H1 (cell line): Measurements from ENCODE around the gene NPR2. TPM values are rescaled to one million over a fixed set of nuclear protein-coding genes. Genes with fewer than 3 reads are reported as not detected.

Experiments
- CTCF ChIA-PET: fragments of 300-600 bp; sonication (Branson Sonifier 250); formaldehyde crosslinking; loops from one replicate; lab custom pipeline; 2021; ENCODE audit not compliant: partially characterized antibody; lab: Charles Lee
- POLR2A ChIA-PET: fragments of 300-600 bp; sonication (Branson Sonifier 250); formaldehyde crosslinking; loops from one replicate; lab custom pipeline; 2021; ENCODE audit warnings: inconsistent platforms; ENCODE audit not compliant: partially characterized antibody; lab: Charles Lee
- DNase-seq, 2 experiments: peaks; one replicate each; pipeline versions ENCODE4 v3.0.0 to v3.0.0-alpha.2; 2010 to 2022; ENCODE audit warnings: low spot score in 2 of 2, low read depth in 1 of 2, mixed read lengths in 1 of 2
- FAIRE-seq: peaks from 2 replicates; lab custom pipeline; 2011; peaks lifted over from hg19 to GRCh38; lab: Jason Lieb, UNC
- H2AFZ ChIP-seq: 2 replicates; pipeline ENCODE4 v1.8.1; 2012; ENCODE audit warnings: low read length, inconsistent platforms
- H2AK5ac ChIP-seq: 2 replicates; pipeline ENCODE4 v1.6.1; 2013; ENCODE audit warnings: low read depth, low read length
- H2BK120ac ChIP-seq: replicated peaks from 2 replicates; pipeline ENCODE3; 2013; ENCODE audit warnings: low read depth, low read length, inconsistent platforms
- H2BK12ac ChIP-seq: 2 replicates; pipeline ENCODE4 v1.6.1; 2013; ENCODE audit warnings: low read depth, low read length
- H2BK15ac ChIP-seq: 2 replicates; pipeline ENCODE4 v1.6.1; 2013; ENCODE audit warnings: low read length
- H2BK20ac ChIP-seq: 2 replicates; pipeline ENCODE4 v1.6.1; 2013; ENCODE audit warnings: low read length
- H2BK5ac ChIP-seq: 2 replicates; pipeline ENCODE4 v1.6.1; 2013; ENCODE audit warnings: low read depth, low read length
- H3K14ac ChIP-seq: 2 replicates; pipeline ENCODE4 v1.6.1; 2013; ENCODE audit warnings: inconsistent platforms; ENCODE audit not compliant: insufficient read length
- H3K18ac ChIP-seq: 2 replicates; pipeline ENCODE4 v1.6.1; 2013; ENCODE audit warnings: low read length; ENCODE audit errors: extremely low read depth
- H3K23ac ChIP-seq: 2 replicates; pipeline ENCODE4 v1.6.1; 2013; ENCODE audit warnings: inconsistent platforms; ENCODE audit not compliant: insufficient read length
- H3K23me2 ChIP-seq: 2 replicates; pipeline ENCODE4 v1.6.1; 2013; ENCODE audit warnings: low read depth, low read length
- H3K27ac ChIP-seq: 2 replicates; pipeline ENCODE4 v1.6.1; 2011; ENCODE audit warnings: low read depth, low read length, inconsistent platforms
- H3K27me3 ChIP-seq, 4 experiments: replicated peaks in 1 of 4; 1 replicate in 1 of 4; 2 replicates in 3 of 4; pipeline versions ENCODE4 v1.6.1 to v1.8.1; 2011 to 2013; ENCODE audit warnings: low read length in 3 of 4, mild to moderate bottlenecking in 3 of 4, inconsistent platforms in 2 of 4, mixed read lengths in 2 of 4, moderate library complexity in 1 of 4; ENCODE audit not compliant: control insufficient read depth in 3 of 4, insufficient read depth in 3 of 4; ENCODE audit errors: extremely low read depth in 1 of 4
- H3K36me3 ChIP-seq, 4 experiments: 2 replicates each; pipeline versions ENCODE4 v1.6.1 to v1.8.1; 2011 to 2013; ENCODE audit warnings: mild to moderate bottlenecking in 4 of 4, low read length in 3 of 4, moderate library complexity in 2 of 4, control low read depth in 1 of 4, inconsistent platforms in 1 of 4; ENCODE audit not compliant: insufficient read depth in 4 of 4, control insufficient read depth in 2 of 4
- H3K4ac ChIP-seq: replicated peaks from 2 replicates; pipeline ENCODE3; 2013; ENCODE audit warnings: low read length, low read depth, mixed read lengths, inconsistent platforms; ENCODE audit not compliant: insufficient read length
- H3K4me1 ChIP-seq, 4 experiments: replicated peaks in 1 of 4; 1 replicate in 1 of 4; 2 replicates in 3 of 4; pipeline versions ENCODE4 v1.6.1 to v1.8.1; 2011 to 2013; ENCODE audit warnings: low read length in 3 of 4, inconsistent platforms in 2 of 4, mixed read lengths in 1 of 4; ENCODE audit not compliant: insufficient read depth in 4 of 4, control insufficient read depth in 3 of 4
- H3K4me2 ChIP-seq, 2 experiments: 2 replicates each; pipeline versions ENCODE4 v1.6.1 to v1.8.1; 2011 to 2013; ENCODE audit warnings: low read depth in 2 of 2, low read length in 2 of 2, control low read depth in 1 of 2, inconsistent platforms in 1 of 2, mild to moderate bottlenecking in 1 of 2; ENCODE audit not compliant: insufficient read depth in 1 of 2
- H3K4me3 ChIP-seq, 4 experiments: fragments of 200-600, 300-600 bp in 1 of 4; sonication (generic), shearing (Covaris generic), sonication (Bioruptor Twin) in 1 of 4; 2 replicates each; pipeline versions ENCODE4 v1.5.1 to v1.8.1; 2011 to 2016; ENCODE audit warnings: low read length in 4 of 4, low read depth in 3 of 4, control low read depth in 2 of 4, inconsistent platforms in 2 of 4, mild to moderate bottlenecking in 2 of 4, mixed read lengths in 1 of 4, moderate library complexity in 1 of 4; ENCODE audit not compliant: insufficient read depth in 2 of 4; ENCODE audit errors: extremely low read depth in 1 of 4
- H3K56ac ChIP-seq: replicated peaks from 2 replicates; pipeline ENCODE3; 2013; ENCODE audit warnings: low read depth, mild to moderate bottlenecking, mixed read lengths, low read length, inconsistent platforms; ENCODE audit not compliant: insufficient read length
- H3K79me1 ChIP-seq: 2 replicates; pipeline ENCODE4 v1.6.1; 2013; ENCODE audit warnings: low read depth, low read length, control low read depth
- H3K79me2 ChIP-seq, 2 experiments: 2 replicates each; pipeline versions ENCODE4 v1.6.1 to v1.8.1; 2012 to 2013; ENCODE audit warnings: low read length in 2 of 2, mild to moderate bottlenecking in 2 of 2, inconsistent platforms in 1 of 2; ENCODE audit not compliant: insufficient read depth in 2 of 2, control insufficient read depth in 1 of 2
- H3K9ac ChIP-seq, 4 experiments: replicated peaks in 1 of 4; 1 replicate in 1 of 4; 2 replicates in 3 of 4; pipeline versions ENCODE4 v1.6.1 to v1.8.1; 2011 to 2013; ENCODE audit warnings: low read depth in 3 of 4, low read length in 3 of 4, control low read depth in 2 of 4, mild to moderate bottlenecking in 2 of 4, moderate library complexity in 2 of 4, inconsistent platforms in 1 of 4; ENCODE audit errors: extremely low read depth in 1 of 4
- H3K9me3 ChIP-seq, 2 experiments: 2 replicates each; pipeline versions ENCODE4 v1.6.1 to v1.8.1; 2012 to 2013; ENCODE audit warnings: mild to moderate bottlenecking in 2 of 2, moderate library complexity in 2 of 2, control low read depth in 1 of 2, inconsistent platforms in 1 of 2, low read depth in 1 of 2, low read length in 1 of 2, mixed read lengths in 1 of 2; ENCODE audit not compliant: insufficient read depth in 2 of 2
- H4K20me1 ChIP-seq, 2 experiments: replicated peaks in 1 of 2; 2 replicates each; pipeline versions ENCODE3 to v1.8.1; 2011 to 2013; ENCODE audit warnings: inconsistent platforms in 2 of 2, low read length in 2 of 2, mild to moderate bottlenecking in 1 of 2; ENCODE audit not compliant: insufficient read depth in 2 of 2, control insufficient read depth in 1 of 2
- H4K5ac ChIP-seq: 2 replicates; pipeline ENCODE4 v1.6.1; 2013; ENCODE audit warnings: low read length, low read depth, mixed read lengths, inconsistent platforms; ENCODE audit not compliant: insufficient read length
- H4K8ac ChIP-seq: 2 replicates; pipeline ENCODE4 v1.8.0; 2013; ENCODE audit warnings: mild to moderate bottlenecking, moderate library complexity, low read length, inconsistent platforms; ENCODE audit not compliant: insufficient read depth; ENCODE audit errors: extremely low read depth
- H4K91ac ChIP-seq: replicated peaks from 2 replicates; pipeline ENCODE3; 2013; ENCODE audit warnings: low read length, mixed read lengths, inconsistent platforms; ENCODE audit not compliant: insufficient read length
- BACH1 ChIP-seq: IDR thresholded peaks from 2 replicates; pipeline ENCODE4 v1.6.1; 2012; ENCODE audit warnings: low read length, improper control_type of control experiment
- CHD1 ChIP-seq: IDR thresholded peaks from 2 replicates; pipeline ENCODE4 v1.6.1; 2012; ENCODE audit warnings: low read depth, low read length, improper control_type of control experiment
- POLR2A ChIP-seq, 2 experiments: IDR thresholded peaks; 1 replicate in 1 of 2; 2 replicates in 1 of 2; pipeline ENCODE4 v1.6.1; 2011; ENCODE audit warnings: low read depth in 2 of 2, low read length in 2 of 2, mild to moderate bottlenecking in 2 of 2; ENCODE audit errors: control extremely low read depth in 1 of 2
- SP2 ChIP-seq: IDR thresholded peaks from 2 replicates; pipeline ENCODE4 v1.6.1; 2012; ENCODE audit warnings: mild to moderate bottlenecking, low read length, inconsistent platforms
- WGBS, 2 experiments: shearing (Covaris generic) in 1 of 2; methylation state at CpG; one replicate each; pipeline versions ENCODE4 v1.1.6 to v1.1.7; 2013 to 2015; ENCODE audit warnings: low lambda C conversion rate in 2 of 2, mixed read lengths in 2 of 2, inconsistent platforms in 1 of 2, low coverage in 1 of 2, missing lambda C conversion rate in 1 of 2; ENCODE audit not compliant: insufficient replicate concordance in 2 of 2, insufficient coverage in 1 of 2, insufficient read length in 1 of 2; ENCODE audit errors: extremely low coverage in 1 of 2, missing lambda C conversion rate in 1 of 2; 5-methylcytosine and 5-hydroxymethylcytosine counted together
- polyA plus RNA-seq, 7 experiments: library from polyadenylated mRNA; depleted of rRNA in 3 of 7; stranded (reverse) in 5 of 7; unstranded in 2 of 7; fragments of >200 nt in 5 of 7; fragments of 200-250 nt in 2 of 7; gene quantifications; 1 replicate in 5 of 7; 2 replicates in 1 of 7; 4 replicates in 1 of 7; pipeline versions ENCODE4 v1.2.1 to v1.2.3, GENCODE V29; 2011 to 2013; ENCODE audit warnings: missing spikeins in 2 of 7, mixed read lengths in 2 of 7
- total RNA-seq: library from RNA; stranded (reverse); fragmentation: NEBNext Ultra II Directional; extraction: Animal tissue kit (Norgen Biotek cat#: 25700); gene quantifications from 2 replicates; pipeline ENCODE4 v1.2.1, GENCODE V29; 2021

Gene NPR2
- total and polyA plus RNA-seq, 2 of the 8 experiments (the other 6 are each of a cell fraction or from before 2014, with no cell fraction given): 11.0 to 17.0 TPM

DNA sequence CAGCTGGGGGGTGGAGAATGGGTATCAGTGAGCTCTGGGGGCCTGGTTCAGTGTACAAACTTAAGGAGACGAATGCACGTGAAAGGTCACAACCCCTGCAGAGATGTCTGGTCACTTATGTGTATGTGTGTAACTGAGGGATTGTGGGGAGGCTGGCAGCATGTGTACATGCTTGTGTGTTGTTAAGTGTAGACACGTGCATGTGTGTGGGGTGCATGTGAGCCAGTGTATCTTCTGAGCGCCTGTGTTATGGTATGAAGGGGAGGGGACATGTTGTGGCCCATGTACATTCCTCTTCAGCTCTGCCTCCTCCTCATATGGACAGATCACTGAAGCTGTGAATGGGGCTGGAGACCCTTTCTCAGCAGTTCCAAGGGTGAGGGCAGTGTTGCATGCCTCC, 39.6 kb downstream of the NPR2 start:
- ChIA-PET CTCF (interaction anchor here (1.2 to 10.6 kb wide), 6 partner anchors 11 to 72 kb away, joined by 3 to 115 read pairs (median 6); partner anchors contain the start of genes HINT2 and SPAG8), POLR2A (interaction anchor here (1.4 to 2.0 kb wide), 2 partner anchors 11 to 14 kb away, joined by 3 to 9 read pairs; no protein-coding TSS in a partner anchor)
- H2BK120ac ChIP-seq: no peak overlapping the region
- no peak overlapping the region for H2AFZ ChIP-seq
- H3K4me2 ChIP-seq: no peak overlapping the region; a peak in 1 of 4 replicates
- H3K4me1 ChIP-seq: peaks cover 0 to 12% (median 6%) of the 10 kb centered on the region in 4 experiments; a peak in 6 of 7 replicates
- H3K79me2 ChIP-seq: no peaks in the 10 kb centered on the region
- no peak overlapping the region for H3K4me3 ChIP-seq
- no peak overlapping the region for H2BK15ac ChIP-seq
- no peak overlapping the region for H2BK12ac ChIP-seq
- no peak overlapping the region for H3K27ac ChIP-seq
- no peak overlapping the region for H4K5ac ChIP-seq
- no peak overlapping the region for H2BK20ac ChIP-seq
- H4K91ac ChIP-seq: no peak overlapping the region
- H3K9ac ChIP-seq: no peak overlapping the region
- 82% methylated on average over 4 of the region's 4 CpGs; no CpG with 5 or more reads in 1 of the 2 experiments for WGBS, 2 experiments
- no peak for FAIRE-seq
- no peak overlapping the region for H3K18ac ChIP-seq
- no peak overlapping the region for H2AK5ac ChIP-seq
- H3K56ac ChIP-seq: no peak overlapping the region
- H4K20me1 ChIP-seq: no peaks in the 10 kb centered on the region
- no peaks in the 10 kb centered on the region for H3K9me3 ChIP-seq
- H3K14ac ChIP-seq: no peak overlapping the region
- no peak for DNase-seq
- no peak overlapping the region for H3K23ac ChIP-seq
- H2BK5ac ChIP-seq: no peak overlapping the region
- peaks cover 10% of the 10 kb centered on the region for H3K23me2 ChIP-seq
- no peak overlapping the region for H4K8ac ChIP-seq
- no peaks in the 10 kb centered on the region for H3K79me1 ChIP-seq
- H3K4ac ChIP-seq: no peak overlapping the region
- H3K27me3 ChIP-seq: no peaks in the 10 kb centered on the region
- no peaks in the 10 kb centered on the region for H3K36me3 ChIP-seq
- no peak for TF ChIP-seq SP2
- no peak for TF ChIP-seq POLR2A (IDR thresholded peaks at IDR 0.05; ENCODE audit: control extremely low read depth in 1 of 2, low read depth in 2 of 2, low read length in 2 of 2)
- no peak for TF ChIP-seq CHD1
- TF ChIP-seq BACH1: no peak
